Measurements from ENCODE around the gene MFAP3L.

DNA sequence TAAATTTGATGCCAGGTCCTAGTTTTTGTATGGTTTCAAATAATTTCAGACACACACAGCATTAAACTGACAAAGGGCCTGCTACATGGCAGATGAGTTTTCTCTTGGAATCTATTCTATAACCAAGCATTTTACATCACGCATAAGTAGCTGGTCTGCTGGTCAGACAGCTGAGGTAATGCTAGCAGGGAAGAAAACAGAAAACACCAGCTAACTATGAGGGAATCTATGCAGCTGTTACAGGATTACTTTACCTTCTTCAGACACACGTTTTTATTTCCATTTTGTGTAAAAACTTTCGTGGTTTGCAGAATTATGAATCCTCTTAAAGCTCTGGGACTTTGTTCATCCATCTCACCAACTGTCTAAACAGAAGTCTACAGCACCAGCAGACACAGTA is 42.0 kb downstream of the MFAP3L start:
- TF ChIP-seq, protein P1, sequence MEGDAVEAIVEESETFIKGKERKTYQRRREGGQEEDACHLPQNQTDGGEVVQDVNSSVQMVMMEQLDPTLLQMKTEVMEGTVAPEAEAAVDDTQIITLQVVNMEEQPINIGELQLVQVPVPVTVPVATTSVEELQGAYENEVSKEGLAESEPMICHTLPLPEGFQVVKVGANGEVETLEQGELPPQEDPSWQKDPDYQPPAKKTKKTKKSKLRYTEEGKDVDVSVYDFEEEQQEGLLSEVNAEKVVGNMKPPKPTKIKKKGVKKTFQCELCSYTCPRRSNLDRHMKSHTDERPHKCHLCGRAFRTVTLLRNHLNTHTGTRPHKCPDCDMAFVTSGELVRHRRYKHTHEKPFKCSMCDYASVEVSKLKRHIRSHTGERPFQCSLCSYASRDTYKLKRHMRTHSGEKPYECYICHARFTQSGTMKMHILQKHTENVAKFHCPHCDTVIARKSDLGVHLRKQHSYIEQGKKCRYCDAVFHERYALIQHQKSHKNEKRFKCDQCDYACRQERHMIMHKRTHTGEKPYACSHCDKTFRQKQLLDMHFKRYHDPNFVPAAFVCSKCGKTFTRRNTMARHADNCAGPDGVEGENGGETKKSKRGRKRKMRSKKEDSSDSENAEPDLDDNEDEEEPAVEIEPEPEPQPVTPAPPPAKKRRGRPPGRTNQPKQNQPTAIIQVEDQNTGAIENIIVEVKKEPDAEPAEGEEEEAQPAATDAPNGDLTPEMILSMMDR (IDR thresholded peaks at IDR 0.05; ENCODE audit: poor library complexity, severe bottlenecking), result no peak
- TF ChIP-seq POLR2AphosphoS5 (IDR thresholded peaks at IDR 0.05) (no peak), EZH2 (IDR thresholded peaks at IDR 0.05; ENCODE audit: borderline replicate concordance, insufficient read depth, low read length, poor library complexity, severe bottlenecking) (no peak), EP300 (conservative IDR thresholded peaks at IDR 0.05; ENCODE audit: poor library complexity, severe bottlenecking) (no peak)

All from neural cell (in vitro differentiated cells).